OCI-LY3 (cell line): ENCODE measurements around the gene CFAP46.

Experiments used
- H2AFZ ChIP-seq: fragments of 200-600, 300-600 bp; shearing (Covaris generic); 2 replicates; pipeline ENCODE4 v1.6.0; 2014; ENCODE audit warnings: antibody characterized with exemption, low read depth, low read length
- H3K27ac ChIP-seq: fragments of 200-600, 300-600 bp; sonication (generic); 2 replicates; pipeline ENCODE4 v1.5.1; 2014; ENCODE audit warnings: mild to moderate bottlenecking, low read length, moderate library complexity, mixed read lengths
- H3K27me3 ChIP-seq: fragments of 200-600, 300-600 bp; sonication (generic); 2 replicates; pipeline ENCODE4 v1.6.1; 2014; ENCODE audit warnings: low read depth, low read length, mixed read lengths
- H3K36me3 ChIP-seq: fragments of 200-600, 300-600 bp; sonication (generic); replicated peaks from 2 replicates; pipeline ENCODE3; 2014; ENCODE audit warnings: low read depth, low read length, mixed read lengths
- H3K4me1 ChIP-seq: fragments of 300-600, 200-600 bp; sonication (generic); 2 replicates; pipeline ENCODE4 v1.6.1; 2014; ENCODE audit warnings: low read length, mixed read lengths
- H3K4me2 ChIP-seq: fragments of 200-600, 300-600 bp; sonication (generic); 2 replicates; pipeline ENCODE4 v1.6.1; 2014; ENCODE audit warnings: low read length, mixed read lengths
- H3K4me3 ChIP-seq: fragments of 300-600, 200-600 bp; sonication (generic); 2 replicates; pipeline ENCODE4 v1.5.1; 2014; ENCODE audit warnings: antibody characterized with exemption, mild to moderate bottlenecking, low read length, moderate library complexity
- H3K79me2 ChIP-seq: fragments of 300-600, 200-600 bp; shearing (Covaris generic); 2 replicates; pipeline ENCODE4 v1.6.1; 2014; ENCODE audit warnings: mild to moderate bottlenecking, low read length, mixed read lengths
- H3K9ac ChIP-seq: fragments of 300-600, 200-600 bp; shearing (Covaris generic); 2 replicates; pipeline ENCODE4 v1.6.0; 2014; ENCODE audit warnings: mild to moderate bottlenecking, low read length, moderate library complexity
- H3K9me3 ChIP-seq: fragments of 200-600, 300-600 bp; shearing (Covaris generic); 2 replicates; pipeline ENCODE4 v1.6.1; 2014; ENCODE audit warnings: low read length, mixed read lengths; ENCODE audit not compliant: insufficient read depth
- H4K20me1 ChIP-seq: fragments of 200-600, 300-600 bp; sonication (generic); 2 replicates; pipeline ENCODE4 v1.6.1; 2016; ENCODE audit warnings: low read length, mixed read lengths; ENCODE audit not compliant: insufficient read depth
- EZH2phosphoT487 ChIP-seq: fragments of 200-600 bp; shearing (Covaris generic); IDR thresholded peaks from 2 replicates; pipeline ENCODE4 v1.6.1; 2018; ENCODE audit warnings: antibody characterized with exemption, mixed run types, low read depth
- TF ChIP-seq, protein P1 (sequence below): fragments of 200-600, 300-600 bp; sonication (generic); IDR thresholded peaks from 2 replicates; pipeline ENCODE4 v1.5.1; 2014; ENCODE audit warnings: antibody characterized with exemption, low read length, low read depth

Gene CFAP46

GRCh38 chr10:132834311-132834761 lies 108.0 kb downstream of the CFAP46 start:
- Histone ChIP-seq H3K9ac (no peak overlapping the region), H3K27me3 (no peaks in the 10 kb centered on the region), H3K27ac (no peak overlapping the region), H3K4me2 (no peak overlapping the region), H3K4me3 (no peak overlapping the region), H3K36me3 (no peaks in the 10 kb centered on the region), H3K9me3 (no peaks in the 10 kb centered on the region), H3K4me1 (no peaks in the 10 kb centered on the region), H2AFZ (no peak overlapping the region), H3K79me2 (no peaks in the 10 kb centered on the region), H4K20me1 (no peaks in the 10 kb centered on the region)
- TF ChIP-seq, protein P1, sequence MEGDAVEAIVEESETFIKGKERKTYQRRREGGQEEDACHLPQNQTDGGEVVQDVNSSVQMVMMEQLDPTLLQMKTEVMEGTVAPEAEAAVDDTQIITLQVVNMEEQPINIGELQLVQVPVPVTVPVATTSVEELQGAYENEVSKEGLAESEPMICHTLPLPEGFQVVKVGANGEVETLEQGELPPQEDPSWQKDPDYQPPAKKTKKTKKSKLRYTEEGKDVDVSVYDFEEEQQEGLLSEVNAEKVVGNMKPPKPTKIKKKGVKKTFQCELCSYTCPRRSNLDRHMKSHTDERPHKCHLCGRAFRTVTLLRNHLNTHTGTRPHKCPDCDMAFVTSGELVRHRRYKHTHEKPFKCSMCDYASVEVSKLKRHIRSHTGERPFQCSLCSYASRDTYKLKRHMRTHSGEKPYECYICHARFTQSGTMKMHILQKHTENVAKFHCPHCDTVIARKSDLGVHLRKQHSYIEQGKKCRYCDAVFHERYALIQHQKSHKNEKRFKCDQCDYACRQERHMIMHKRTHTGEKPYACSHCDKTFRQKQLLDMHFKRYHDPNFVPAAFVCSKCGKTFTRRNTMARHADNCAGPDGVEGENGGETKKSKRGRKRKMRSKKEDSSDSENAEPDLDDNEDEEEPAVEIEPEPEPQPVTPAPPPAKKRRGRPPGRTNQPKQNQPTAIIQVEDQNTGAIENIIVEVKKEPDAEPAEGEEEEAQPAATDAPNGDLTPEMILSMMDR: no peak
- no peak for TF ChIP-seq EZH2phosphoT487

- H3K27ac ChIP-seq: no peak overlapping the region
- no peaks in the 10 kb centered on the region for H3K27me3 ChIP-seq
- H3K4me2 ChIP-seq: no peak overlapping the region
- H3K79me2 ChIP-seq: no peaks in the 10 kb centered on the region
- H2AFZ ChIP-seq: no peak overlapping the region
- no peak overlapping the region for H3K9ac ChIP-seq
- TF ChIP-seq, protein P1: no peak
- no peaks in the 10 kb centered on the region for H3K36me3 ChIP-seq
- no peaks in the 10 kb centered on the region for H3K9me3 ChIP-seq
- H3K4me1 ChIP-seq: no peaks in the 10 kb centered on the region
- no peaks in the 10 kb centered on the region for H4K20me1 ChIP-seq
- H3K4me3 ChIP-seq: no peak overlapping the region
Observed at GRCh38 chr10:132833421-132834111, 108.8 kb downstream of the CFAP46 start.

DNA sequence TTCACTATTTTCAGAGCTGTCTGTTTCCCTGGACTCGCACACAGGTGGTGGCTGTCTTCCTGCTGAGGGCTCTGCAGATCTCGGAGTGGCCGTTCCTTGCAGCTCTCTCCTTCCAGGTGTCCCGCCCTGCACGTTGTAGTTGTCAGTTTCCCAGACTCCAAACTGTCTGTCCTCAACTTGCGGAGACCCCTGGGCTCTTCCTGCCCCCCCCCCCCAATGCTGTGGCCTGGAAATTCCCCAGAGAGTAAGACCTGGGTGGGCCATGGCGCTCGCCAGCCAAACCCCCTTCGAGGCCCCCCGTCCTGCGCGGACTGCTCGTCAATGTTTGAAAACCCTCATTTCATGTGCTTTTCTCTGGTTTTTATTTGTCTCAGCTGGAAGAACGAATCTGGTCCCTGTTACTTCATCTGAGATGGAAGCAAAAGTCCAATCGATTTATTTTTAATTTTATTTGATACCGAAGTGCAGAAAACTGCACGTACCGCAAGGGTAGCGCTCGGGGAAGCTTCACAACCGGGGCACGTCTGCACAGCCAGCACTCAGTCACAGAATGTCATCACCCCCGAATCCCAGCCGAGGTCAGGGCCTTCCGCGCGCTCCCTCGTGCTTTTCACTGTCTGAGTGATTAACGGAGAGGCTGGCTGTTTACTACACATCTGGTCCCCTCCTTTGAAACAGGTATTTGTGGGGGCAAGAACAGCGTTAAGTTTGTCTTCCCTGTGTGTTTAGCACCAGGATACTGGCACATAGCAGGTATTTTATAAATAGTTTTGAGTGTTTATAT lies 110.0 kb downstream of the CFAP46 start:
- no peak overlapping the region for H3K4me2 ChIP-seq
- H3K9me3 ChIP-seq: no peaks in the 10 kb centered on the region
- TF ChIP-seq EZH2phosphoT487: no peak
- TF ChIP-seq, protein P1: no peak
- H3K36me3 ChIP-seq: no peaks in the 10 kb centered on the region
- no peak overlapping the region for H3K4me3 ChIP-seq
- H3K27me3 ChIP-seq: no peaks in the 10 kb centered on the region
- H4K20me1 ChIP-seq: no peaks in the 10 kb centered on the region
- H2AFZ ChIP-seq: no peak overlapping the region
- H3K27ac ChIP-seq: no peak overlapping the region
- no peak overlapping the region for H3K9ac ChIP-seq
- H3K79me2 ChIP-seq: no peaks in the 10 kb centered on the region
- no peaks in the 10 kb centered on the region for H3K4me1 ChIP-seq

DNA sequence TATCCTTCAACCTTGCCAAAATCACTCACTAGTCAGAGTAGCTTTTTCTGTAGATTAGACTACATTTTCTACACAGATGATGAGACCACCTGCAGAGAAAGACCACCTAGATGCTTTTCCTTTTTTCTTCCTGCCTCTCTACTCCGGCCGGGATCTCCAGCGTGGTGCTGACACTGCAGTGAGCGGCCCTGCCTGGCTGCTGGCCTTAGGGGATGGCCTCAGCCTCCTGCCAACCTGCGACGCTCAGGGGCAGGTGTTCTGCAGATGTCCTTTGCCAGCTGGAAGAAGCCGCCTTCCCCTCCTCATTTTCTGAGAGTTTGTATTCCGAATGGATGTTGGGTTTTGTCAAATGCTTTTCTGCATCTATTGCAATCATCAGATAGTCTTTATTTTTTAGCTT lies 113.0 kb downstream of the CFAP46 start:
- no peak for TF ChIP-seq EZH2phosphoT487
- TF ChIP-seq, protein P1: no peak
- H3K4me3 ChIP-seq: no peak overlapping the region
- no peaks in the 10 kb centered on the region for H3K4me1 ChIP-seq
- no peaks in the 10 kb centered on the region for H4K20me1 ChIP-seq
- H3K36me3 ChIP-seq: no peaks in the 10 kb centered on the region
- H3K27me3 ChIP-seq: no peaks in the 10 kb centered on the region
- H3K79me2 ChIP-seq: no peaks in the 10 kb centered on the region
- H3K9me3 ChIP-seq: no peaks in the 10 kb centered on the region
- no peak overlapping the region for H2AFZ ChIP-seq
- H3K27ac ChIP-seq: no peak overlapping the region
- no peak overlapping the region for H3K9ac ChIP-seq
- H3K4me2 ChIP-seq: no peak overlapping the region
